HEK293 (cell line): ENCODE results near the gene FRMD4A.

Experiments used
- HOXA7 ChIP-seq: sonication (generic); formaldehyde crosslinking; IDR thresholded peaks from 2 replicates; pipeline ENCODE4 v1.8.1; 2022; ENCODE audit warnings: missing genetic modification reagents, borderline replicate concordance
- ZBTB7A ChIP-seq: fragments of 450-650 bp; formaldehyde crosslinking; IDR thresholded peaks from 2 replicates; pipeline ENCODE4 v1.5.1; 2016; ENCODE audit warnings: low read depth, missing biosample characterization, missing genetic modification characterization
- ZBTB8A ChIP-seq: fragments of 450-650 bp; formaldehyde crosslinking; IDR thresholded peaks from 2 replicates; pipeline ENCODE4 v1.5.1; 2016; ENCODE audit warnings: missing biosample characterization, missing genetic modification characterization
- ZNF10 ChIP-seq: fragments of 450-650 bp; formaldehyde crosslinking; IDR thresholded peaks from 2 replicates; pipeline ENCODE4 v1.5.1; 2017; ENCODE audit warnings: missing biosample characterization, missing genetic modification characterization
- ZNF416 ChIP-seq: fragments of 450-650 bp; formaldehyde crosslinking; IDR thresholded peaks from 2 replicates; pipeline ENCODE4 v1.5.1; 2016; ENCODE audit warnings: missing biosample characterization, missing genetic modification characterization
- ZNF560 ChIP-seq: fragments of 450-650 bp; formaldehyde crosslinking; IDR thresholded peaks from 2 replicates; pipeline ENCODE4 v1.5.1; 2017; ENCODE audit warnings: missing biosample characterization, missing genetic modification characterization, borderline replicate concordance
- ZXDB ChIP-seq: fragments of 450-650 bp; formaldehyde crosslinking; IDR thresholded peaks from 2 replicates; pipeline ENCODE4 v1.5.1; 2016; ENCODE audit warnings: missing biosample characterization, missing genetic modification characterization
- TF ChIP-seq, protein P1 (sequence below): fragments of 450-650 bp; formaldehyde crosslinking; IDR thresholded peaks from 2 replicates; pipeline ENCODE4 v1.5.1; 2016; ENCODE audit warnings: missing biosample characterization, missing genetic modification characterization
- TF ChIP-seq, protein P2 (sequence below): fragments of 450-650 bp; formaldehyde crosslinking; IDR thresholded peaks from 2 replicates; pipeline ENCODE4 v1.5.1; 2016; ENCODE audit warnings: missing biosample characterization, missing genetic modification characterization
- TF ChIP-seq, protein P3 (sequence below): fragments of 450-650 bp; formaldehyde crosslinking; IDR thresholded peaks from 2 replicates; pipeline ENCODE4 v1.5.1; 2016; ENCODE audit warnings: missing biosample characterization, missing genetic modification characterization

DNA sequence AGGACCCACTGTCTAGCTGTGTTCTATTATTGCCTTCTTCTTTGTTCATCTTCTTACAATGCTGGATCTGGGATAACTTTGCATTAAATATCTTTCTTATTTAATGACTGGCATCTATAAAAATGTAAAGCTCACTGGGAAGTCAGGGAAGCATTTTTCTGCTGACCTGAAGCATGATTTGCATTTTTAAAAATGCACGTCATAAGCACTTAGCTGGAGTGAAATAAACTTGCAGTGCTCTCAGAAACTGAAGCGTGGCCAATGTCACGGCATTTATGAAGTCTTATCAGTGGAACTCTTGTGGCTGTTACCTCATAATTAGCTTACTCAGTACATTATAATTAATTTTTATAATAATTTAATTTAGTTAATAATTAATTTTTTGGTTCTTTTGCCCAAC is 59.1 kb downstream of the FRMD4A start:
- TF ChIP-seq ZXDB (tag by site-specific recombination) (no peak), ZBTB7A (tag by site-specific recombination) (no peak), HOXA7 (CRISPR knock-in tag) (no peak), ZNF416 (tag by site-specific recombination) (no peak), ZNF10 (no peak), ZNF560 (no peak), ZBTB8A (tag by site-specific recombination) (no peak)
- TF ChIP-seq, protein P1, sequence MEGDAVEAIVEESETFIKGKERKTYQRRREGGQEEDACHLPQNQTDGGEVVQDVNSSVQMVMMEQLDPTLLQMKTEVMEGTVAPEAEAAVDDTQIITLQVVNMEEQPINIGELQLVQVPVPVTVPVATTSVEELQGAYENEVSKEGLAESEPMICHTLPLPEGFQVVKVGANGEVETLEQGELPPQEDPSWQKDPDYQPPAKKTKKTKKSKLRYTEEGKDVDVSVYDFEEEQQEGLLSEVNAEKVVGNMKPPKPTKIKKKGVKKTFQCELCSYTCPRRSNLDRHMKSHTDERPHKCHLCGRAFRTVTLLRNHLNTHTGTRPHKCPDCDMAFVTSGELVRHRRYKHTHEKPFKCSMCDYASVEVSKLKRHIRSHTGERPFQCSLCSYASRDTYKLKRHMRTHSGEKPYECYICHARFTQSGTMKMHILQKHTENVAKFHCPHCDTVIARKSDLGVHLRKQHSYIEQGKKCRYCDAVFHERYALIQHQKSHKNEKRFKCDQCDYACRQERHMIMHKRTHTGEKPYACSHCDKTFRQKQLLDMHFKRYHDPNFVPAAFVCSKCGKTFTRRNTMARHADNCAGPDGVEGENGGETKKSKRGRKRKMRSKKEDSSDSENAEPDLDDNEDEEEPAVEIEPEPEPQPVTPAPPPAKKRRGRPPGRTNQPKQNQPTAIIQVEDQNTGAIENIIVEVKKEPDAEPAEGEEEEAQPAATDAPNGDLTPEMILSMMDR (tag by site-specific recombination): no peak
- TF ChIP-seq, protein P2, sequence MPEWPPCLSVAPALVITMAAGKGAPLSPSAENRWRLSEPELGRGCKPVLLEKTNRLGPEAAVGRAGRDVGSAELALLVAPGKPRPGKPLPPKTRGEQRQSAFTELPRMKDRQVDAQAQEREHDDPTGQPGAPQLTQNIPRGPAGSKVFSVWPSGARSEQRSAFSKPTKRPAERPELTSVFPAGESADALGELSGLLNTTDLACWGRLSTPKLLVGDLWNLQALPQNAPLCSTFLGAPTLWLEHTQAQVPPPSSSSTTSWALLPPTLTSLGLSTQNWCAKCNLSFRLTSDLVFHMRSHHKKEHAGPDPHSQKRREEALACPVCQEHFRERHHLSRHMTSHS (tag by site-specific recombination): no peak
- TF ChIP-seq, protein P3, sequence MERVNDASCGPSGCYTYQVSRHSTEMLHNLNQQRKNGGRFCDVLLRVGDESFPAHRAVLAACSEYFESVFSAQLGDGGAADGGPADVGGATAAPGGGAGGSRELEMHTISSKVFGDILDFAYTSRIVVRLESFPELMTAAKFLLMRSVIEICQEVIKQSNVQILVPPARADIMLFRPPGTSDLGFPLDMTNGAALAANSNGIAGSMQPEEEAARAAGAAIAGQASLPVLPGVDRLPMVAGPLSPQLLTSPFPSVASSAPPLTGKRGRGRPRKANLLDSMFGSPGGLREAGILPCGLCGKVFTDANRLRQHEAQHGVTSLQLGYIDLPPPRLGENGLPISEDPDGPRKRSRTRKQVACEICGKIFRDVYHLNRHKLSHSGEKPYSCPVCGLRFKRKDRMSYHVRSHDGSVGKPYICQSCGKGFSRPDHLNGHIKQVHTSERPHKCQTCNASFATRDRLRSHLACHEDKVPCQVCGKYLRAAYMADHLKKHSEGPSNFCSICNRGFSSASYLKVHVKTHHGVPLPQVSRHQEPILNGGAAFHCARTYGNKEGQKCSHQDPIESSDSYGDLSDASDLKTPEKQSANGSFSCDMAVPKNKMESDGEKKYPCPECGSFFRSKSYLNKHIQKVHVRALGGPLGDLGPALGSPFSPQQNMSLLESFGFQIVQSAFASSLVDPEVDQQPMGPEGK (tag by site-specific recombination): no peak
